ENCODE results near the gene DBT.

GRCh38 chr1:100279954-100280682 is 30.5 kb upstream of the DBT start:
- TF ChIP-seq CTCF (optimal IDR thresholded peaks at IDR 0.05 in 1 of 3, IDR thresholded peaks at IDR 0.05 in 1 of 3, conservative IDR thresholded peaks at IDR 0.05 in 1 of 3; ENCODE audit: extremely low read depth in 1 of 3, insufficient read depth in 2 of 3, low read length in 3 of 3): no peak
- no peak for TF ChIP-seq EZH2 (IDR thresholded peaks at IDR 0.05; ENCODE audit: low read length)

All from keratinocyte (primary cell).